DMS79 treated with DMSO at 0.1 percent for 48 hours (cell line): ENCODE measurements around the gene AARS2.
"Not testable (repeated sequence)": the region's sequence is repeated elsewhere in the genome, so short reads cannot be mapped to it uniquely, and the experiment has no call there.

Source experiments
- DNase-seq: peaks from one replicate; lab custom pipeline; 2025; lab: John Stamatoyannopoulos, UW

The AARS2 gene

DNA sequence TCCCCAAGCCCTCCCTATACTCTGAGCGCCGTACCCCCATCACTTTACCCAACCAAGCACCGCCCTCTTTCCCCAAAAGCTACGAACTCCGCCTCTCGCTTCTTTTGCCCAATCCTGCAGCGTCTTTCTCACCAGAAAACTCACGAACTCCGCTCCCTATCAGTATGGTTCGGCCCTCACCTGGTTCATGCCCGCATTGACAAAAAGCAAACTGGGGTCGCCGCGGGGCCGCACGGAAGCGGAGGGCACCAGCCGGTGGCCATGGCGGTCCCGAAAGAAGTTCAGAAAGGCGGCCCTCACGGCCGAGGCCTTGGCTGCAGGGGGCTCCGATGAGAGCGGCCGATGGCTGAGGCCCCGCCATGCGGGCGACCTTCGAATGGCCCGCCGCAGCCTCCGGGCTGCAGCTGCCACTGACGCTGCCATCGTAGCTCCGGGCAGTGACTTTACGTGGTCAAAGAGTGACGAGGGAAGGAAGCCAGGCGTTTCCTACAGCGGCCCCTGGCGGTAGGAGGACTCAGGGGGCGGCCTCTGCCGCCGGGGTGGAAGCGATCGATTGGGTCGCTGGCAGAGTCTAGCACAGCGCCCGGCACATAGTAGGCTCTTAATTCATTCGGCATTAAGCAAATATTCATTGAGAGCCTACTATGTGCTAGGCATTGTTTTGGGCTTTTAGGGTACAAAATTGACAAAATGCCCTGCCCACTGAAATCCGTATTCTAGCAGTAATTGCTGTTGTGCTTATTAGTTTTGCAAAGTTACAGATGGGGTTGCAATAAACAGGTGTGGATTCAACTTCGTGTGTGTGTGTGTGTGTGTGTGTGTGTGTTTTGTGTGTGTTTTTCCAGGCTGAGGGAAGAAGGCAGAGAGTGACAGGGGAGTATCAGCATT, at the start of gene AARS2:
Gene AARS2, minus strand, starts transcription at position 447 of the 888 bp plus-strand sequence. Its CDS starts 24 bp downstream, at position 423.
- peak; percentile 73 for DNase-seq

DNA sequence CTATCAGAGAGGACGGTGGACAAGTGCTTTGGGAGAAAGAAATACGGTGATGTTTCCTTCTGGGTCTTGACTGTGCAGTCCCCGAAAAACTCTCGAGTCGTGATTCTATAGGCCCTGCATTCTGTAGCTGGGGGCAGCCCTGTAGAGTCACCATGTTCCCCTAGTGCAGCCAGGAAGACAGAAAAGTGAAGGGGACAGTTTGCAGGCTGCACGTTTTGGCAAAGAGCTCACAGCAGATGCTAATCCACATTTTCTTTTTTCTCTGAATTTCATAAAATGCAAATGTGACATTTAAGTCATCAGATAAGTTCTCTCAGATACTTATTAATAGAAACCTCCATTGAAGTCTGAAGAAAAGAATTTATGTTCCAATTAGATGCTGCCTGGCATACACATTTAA, 48.8 kb upstream of the AARS2 start:
- DNase-seq, result no peak

DNA sequence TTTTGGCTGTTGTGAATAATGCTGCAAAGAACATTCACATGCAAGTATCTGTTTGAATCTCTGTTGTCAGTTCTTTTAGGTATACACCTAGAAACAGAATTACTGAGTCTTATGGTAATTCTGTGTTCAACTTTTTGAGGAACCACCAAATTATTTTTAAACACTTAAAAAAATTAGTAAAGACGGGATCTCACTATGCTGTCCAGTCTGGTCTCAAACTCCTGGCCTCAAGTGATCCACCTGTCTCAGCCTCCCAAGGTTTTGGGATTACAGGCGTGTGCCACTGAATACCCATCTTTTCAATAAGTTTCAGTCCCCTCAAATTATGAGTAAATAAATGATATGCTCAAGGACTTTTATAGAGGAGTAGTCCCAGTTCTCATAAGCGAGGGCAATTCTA, 46.8 kb upstream of the AARS2 start:
- no peak for DNase-seq

DNA sequence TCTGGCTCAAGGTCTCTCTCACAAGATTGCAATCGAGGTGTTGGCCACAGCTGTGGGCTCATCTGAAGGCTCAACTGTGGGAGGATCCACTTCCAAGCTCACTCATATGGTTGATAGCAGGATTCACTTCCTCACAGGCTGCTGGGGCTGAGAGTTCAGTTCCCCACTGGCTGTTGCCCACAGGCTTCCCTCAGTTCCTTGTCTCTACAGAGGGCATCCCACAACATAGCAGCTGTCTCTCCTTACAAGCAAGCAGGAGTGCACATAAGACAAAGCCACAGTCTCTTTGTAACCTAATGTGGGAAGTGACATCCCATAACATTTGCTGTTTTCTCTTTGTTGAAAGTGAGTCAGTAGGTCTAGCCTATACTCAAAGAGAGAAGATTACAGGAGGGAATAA, 43.3 kb upstream of the AARS2 start:
- no peak for DNase-seq

DNA sequence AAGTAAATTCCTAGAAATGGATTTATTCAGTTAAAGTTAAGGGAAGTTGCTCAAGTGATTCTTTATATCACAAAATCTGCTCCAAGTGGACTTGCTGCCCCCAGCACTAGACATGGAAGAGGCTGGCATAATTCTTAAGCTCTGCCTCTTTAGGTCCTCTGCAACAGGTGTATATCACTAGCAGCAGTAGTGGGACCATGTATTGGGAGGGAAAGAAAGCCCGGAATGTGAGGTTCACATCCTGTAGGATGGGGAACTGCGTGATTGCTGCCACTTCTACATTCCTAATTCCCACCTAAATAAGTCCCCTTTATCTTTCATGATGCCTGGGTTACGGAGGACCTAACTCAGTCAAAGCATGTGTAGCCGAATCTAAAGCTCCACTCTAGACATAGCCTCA, 42.5 kb upstream of the AARS2 start:
- no peak for DNase-seq

DNA sequence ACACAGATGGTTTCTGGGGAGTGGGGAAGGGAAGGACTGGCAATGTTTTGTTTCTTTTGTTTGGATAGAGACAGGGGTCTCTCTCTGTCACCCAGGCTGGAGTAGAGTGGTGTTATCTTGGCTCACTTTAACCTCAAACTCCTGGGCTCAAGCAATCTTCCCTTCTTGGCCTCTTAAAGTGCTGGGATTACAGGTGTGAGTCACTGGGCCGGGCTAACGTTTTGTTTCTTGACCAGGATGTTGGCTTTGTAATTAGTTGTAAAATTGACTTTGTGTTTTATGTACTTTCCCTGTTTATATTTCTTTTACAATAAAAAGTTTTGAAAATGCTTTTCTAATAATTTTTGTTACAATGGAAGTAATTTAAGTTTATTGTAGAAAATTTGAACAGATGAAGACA, 40.2 kb upstream of the AARS2 start:
- no peak for DNase-seq

DNA sequence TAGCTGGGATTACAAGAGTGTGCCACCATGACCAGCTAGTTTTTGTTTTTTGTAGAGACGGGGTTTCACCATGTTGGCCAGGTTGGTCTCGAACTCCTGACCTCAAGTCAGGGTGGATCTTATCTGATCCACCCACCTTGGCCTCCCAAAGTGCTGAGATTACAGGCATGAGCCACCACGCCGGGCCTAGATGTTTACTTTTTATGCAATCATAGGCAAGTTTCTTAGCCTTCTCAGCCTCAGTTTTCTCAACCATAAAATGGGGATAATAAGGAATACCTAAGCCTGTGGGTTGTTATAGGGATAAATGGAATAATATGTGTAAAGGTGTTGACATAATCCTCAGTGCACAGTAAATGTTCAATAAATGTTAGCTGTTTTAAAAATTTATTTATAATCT, 39.1 kb upstream of the AARS2 start:
- no peak for DNase-seq

DNA sequence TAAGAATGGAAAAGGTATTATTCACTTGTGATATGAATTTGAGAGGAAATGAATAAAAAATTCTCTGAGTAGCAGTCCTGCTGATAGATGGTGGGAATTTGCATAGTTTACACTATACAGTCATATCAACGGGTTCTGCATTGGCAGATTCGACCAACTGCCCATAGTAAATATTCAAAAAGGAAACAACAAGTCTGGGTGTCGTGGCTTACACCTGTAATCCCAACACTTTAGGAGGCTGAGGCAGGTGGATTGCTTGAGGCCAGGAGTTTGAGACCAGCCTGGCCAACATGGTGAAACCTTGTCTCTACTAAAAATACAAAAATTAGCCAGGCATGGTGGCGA, 37.5 kb upstream of the AARS2 start:
- DNase-seq, result not testable (repeated sequence)

DNA sequence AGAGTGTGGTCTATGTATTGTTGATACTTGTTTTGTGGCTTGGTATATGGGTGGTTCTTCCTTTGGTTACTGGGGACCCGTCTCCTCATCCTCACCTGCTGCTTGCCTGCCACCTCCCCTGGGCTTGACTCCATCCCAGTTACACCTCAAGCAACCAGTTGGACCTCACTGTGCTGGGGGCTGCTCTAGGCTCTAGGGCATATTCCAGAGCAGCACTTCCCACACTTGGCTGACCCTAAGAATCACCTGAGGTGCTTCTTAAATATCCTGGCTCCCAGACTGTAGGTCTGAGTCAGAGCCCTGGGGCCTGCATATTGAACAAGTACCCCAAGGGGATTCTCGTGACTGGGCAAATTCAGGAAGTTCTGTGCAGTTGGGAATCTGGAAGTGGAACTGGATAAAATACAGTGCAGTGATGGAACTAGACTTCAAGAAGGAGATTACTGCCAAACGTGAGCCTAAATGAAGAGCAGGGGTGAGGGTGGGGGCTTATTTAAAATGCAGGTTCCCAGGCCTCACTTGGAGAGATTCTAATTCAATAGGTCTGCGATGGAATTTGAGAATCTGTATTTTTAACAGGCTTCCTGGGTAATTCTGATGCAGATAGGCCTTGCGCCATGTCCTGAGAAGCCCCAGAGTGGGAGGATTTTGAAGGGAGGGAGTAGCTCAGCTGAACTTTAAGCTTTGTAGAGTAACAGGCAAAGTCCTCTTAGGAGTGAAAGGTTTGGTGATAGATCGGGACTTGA, 36.9 kb upstream of the AARS2 start:
- no peak for DNase-seq

DNA sequence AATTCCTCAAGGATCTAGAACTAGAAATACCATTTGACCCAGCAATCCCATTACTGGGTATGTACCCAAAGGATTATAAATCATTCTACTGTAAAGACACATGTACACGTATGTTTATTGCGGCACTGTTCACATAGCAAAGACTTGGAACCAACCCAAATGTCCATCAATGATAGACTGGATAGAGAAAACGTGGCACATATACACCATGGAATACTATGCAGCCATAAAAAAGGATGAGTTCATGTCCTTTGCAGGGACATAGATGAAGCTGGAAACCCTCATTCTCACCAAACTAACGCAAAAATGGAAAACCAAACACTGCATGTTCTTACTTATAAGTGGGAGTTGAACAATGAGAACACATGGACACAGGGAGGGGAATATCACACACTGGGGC, 33.7 kb upstream of the AARS2 start:
- not testable (repeated sequence) for DNase-seq

DNA sequence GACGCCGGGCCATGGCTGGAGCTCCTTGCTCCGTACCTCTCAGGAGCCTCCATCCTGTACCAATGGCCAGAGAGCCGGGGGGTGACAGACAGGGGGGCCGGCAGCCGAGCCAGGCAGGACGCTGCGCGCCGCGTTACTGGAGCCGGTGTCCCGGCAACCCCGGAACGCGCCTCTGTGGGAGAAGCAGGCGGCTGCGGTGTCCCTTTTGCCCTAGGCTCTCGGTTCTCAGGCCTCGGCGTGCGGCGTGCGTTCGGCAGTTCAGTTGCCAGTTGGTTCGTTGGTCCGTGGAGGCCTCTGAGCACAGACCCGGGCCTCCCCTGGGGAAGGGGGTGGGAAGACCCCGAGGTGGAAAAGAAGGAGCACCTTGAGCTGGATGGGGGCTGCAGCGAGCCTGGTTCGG, 29.3 kb upstream of the AARS2 start, which contains the start of gene SPATS1:
Gene SPATS1, plus strand, starts transcription at position 162 of the 400 bp plus-strand sequence. CDS start 446 bp downstream, outside the sequence.
- DNase-seq, result peak; percentile 33

DNA sequence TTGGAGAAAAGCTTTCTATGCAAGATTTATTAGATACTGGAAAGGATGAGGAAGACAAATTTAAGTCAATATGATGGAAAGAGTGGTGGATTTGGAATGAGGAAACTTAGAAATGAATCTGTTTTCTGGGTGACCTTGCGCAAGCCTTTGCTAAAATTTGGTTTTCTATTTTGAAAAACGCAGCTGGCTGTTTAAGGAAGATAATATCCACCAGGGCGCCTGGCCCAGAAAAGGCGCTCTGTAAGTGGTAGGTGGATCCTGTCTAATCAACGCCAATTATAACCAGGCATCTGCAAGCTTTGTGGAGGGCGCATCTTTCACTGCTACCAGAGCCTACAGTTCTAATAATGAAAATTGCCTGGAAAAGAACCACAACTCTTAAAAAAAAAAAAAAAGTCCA, 28.9 kb upstream of the AARS2 start:
- no peak for DNase-seq

DNA sequence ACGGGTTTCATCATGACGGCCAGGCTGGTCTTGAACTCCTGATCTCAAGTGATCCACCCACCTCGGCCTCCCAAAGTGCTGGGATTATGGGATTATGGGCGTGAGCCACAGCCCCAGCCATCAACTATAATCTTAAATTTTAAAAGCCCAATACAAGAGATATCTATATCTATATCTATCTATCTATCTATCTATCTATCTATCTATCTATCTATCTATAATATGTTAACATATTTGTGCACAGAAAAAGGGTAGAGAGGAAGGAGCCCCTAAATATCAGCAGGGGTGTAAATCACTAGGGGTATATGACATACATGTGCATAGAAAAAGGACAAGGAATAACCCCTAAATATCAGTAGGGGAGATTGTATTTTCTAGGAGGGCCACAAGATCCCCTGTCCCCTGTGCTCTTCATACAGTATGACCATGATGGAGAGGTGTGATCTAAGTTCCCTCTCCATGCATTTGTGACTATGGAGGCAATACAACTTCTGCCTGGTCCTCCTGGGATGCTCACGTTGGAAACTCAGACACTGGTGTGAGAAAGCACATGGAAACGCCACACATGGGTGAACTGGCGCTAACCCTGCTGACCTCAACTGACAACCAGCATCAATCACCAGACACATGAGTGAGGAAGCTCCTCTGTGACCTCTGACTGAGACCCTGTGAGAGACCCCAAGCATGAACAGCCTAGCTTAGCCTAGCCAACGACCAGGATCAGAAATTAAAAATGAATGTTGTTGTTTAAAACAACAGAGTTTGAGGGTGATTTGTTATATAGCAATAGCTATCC, 28.1 kb upstream of the AARS2 start:
- DNase-seq, result no peak

DNA sequence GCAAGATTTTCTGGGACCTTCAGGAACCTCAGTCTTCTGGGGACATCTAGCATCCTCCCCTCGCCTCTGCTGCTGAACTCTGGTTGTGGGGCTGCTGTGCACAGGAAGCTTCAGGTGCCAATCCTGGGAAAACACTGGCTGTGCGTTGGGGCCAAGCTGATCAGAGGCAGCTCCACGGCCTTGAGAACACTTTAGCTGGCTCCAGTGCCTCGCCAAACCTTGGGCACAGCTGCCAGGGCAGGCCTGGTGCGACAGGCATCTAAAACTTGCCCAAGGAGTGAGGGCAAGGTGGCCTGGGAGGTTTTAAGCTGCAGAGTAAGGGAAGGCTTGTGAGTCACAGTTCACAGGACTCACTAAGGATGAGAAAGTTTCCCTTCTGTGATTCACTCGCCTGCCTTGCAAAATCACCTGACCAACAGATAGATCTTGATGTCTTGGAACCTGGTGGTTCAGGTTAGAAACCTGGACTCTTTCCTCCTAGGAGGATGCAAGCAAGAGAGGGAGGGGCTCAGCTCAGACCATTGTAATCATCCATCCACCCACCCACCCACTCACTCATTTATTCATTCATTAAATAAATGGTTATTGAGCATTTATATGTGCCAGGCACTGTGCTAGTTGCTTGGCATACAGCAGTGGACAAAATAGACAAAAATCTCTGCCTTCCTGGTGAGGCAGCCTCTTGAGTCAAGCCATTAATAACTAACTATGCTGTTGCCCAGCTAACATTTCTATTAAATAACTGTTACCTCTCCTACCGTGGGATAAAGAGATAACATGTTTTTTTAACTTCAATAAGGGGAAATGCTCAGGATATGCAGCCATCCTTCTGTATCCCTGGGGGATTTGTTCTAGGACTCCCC, 26.8 kb upstream of the AARS2 start:
- DNase-seq, result no peak

DNA sequence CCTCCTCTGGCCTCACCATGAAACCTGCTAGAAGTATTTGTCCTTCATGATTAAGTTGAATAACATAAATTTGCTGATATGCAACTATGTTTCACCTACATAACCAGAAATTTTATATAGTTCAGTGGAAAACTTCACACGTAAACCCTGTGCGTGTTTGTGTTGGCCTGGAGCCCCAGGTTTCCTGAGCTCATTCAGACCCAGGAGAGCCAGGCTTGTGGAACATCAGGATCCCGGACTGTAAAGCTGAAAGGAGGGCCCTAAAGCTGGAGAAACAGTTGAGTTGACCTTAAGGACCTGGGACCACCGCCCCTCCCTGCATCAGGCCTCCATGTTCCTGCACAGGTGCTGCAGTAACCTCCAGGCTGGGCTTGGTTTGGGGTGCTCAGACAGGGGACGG, 26.2 kb upstream of the AARS2 start:
- DNase-seq, result no peak

DNA sequence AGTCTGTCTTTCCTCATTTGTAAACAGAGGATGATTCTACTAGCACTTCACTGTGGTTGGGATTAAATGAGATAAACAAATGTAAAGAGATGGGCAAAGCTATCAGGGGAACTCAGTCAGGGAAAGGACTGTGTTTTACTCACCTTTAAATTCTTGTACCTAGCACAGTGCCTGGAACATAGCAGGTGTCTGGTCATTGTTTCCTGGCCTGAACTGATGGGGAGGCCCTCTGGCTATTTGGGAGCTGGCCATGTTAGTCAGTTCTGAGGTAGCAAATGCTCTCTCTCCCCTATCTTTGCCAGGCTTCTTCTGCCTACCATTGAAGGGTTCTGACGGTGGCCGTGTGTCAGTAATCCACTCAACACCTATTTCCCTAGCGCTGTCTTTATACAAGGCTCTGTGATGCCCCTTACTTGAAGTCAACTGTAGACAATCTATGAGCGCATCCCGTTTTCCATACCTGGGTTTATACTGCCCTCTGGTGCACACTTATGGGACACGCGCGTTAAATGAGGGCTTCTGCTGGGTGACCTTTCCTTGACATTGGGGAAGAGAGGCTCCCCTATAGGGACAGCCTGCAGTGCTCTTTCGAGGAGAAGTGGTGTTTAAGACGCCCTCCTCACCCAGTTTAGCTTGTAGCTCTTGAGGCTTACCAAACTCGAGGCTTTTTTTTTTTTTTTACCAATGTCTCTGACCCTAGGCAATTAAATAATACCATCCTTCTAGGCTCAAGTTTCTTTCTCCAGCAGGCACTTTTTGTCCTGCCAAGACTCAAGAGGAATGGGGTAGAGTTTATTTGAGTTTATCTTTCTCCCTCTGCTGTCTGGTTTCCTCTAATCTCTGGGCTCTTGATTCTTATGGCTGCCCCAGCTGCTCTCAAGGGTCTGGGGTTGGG, 25.3 kb upstream of the AARS2 start:
- DNase-seq, result peak; percentile 57

DNA sequence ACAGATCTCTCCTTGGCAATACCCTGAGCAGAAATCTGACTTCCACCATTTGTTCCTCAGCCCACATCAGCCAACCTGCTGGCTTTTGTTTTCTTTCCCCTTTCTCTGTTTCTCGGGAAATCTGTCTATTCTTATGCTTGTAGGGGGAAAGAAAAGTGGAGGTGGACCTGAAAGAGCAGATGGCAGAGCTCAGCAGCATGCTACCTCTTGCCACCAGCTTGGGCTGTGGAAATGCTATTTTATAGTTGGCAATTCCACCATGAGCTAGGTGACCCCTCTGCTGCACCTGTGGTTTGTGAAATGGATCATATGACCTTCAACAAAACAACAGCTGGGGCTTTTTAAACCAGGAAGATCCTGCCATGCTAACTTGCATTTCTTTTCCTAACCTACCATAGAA, 22.5 kb upstream of the AARS2 start:
- DNase-seq, result no peak

DNA sequence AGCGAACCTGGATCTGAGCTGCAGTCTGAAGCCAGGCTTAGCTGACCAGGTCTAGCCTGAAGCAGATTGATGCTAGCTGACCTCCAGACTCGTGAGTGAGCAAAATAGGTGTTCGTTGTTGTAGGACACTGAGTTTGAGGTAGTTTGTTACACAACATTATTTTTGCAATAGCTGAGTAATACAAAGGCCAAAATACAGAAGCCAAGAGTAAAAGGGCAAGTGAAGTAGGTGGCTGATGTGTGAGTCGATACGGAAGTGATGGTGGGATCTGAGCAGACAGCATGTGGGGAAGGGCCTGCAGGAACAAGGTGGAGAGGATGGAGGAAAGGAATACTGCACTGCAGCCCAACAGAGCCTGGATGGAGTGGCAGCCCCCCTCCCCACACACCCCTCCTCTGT, 20.8 kb upstream of the AARS2 start:
- DNase-seq, result no peak

DNA sequence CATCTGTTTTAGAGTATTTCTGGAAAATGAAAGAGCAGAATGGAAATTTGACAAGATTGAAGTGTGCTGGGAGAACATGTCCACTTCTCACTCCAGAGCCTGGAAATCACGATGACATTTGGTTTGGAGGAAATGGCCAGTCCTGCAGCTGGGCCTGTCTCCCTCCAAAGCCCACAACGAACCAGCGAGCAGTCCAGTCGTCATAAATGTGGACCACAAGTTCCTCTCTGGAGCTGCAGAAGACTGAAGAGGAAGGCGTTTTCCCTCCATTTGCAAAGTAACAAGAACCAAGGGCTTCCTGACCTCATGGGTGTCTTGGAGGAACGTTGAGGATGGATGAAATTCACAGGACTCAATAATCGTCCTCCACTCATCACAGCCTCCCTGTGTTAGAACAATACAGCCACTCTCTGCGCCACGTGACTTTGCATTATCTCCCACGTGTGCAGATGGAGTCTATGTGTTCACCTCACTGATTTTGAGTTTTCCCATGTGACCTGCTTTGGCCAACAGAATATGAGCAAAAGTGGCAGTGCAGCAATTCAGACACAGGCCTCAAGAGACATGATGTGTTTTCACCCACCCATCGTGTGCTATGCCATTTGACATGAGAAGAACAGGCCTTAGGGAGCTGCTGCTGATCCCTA, 20.2 kb upstream of the AARS2 start:
- DNase-seq, result no peak

DNA sequence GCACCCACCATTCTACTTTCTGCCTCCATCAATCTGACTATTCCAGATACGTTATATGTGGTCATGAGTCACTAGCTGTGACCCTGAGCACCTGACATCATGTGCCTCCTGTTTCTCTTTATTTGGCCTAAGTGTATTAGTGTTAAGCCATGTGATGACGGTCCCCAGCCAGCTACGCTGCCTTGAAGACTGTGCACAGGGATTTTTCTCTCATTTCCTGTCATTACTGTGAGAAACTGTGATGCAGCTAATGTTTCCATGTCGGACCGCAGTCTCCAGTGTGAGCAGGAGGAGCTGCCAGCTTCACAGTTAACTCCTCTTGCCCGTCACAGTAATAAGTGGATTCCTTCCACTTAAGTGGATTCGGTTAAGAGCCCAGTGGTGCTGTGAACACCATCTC, 19.4 kb upstream of the AARS2 start:
- DNase-seq, result peak; percentile 41
